HUES48 (cell line): ENCODE data around the gene TENM4.

ENCODE experiments used
- H3K27ac ChIP-seq: one replicate; pipeline ENCODE4 v1.7.0; 2013; ENCODE audit warnings: low read depth, low read length, inconsistent platforms
- H3K27me3 ChIP-seq: 2 replicates; pipeline ENCODE4 v1.6.1; 2013; ENCODE audit warnings: mild to moderate bottlenecking, low read length; ENCODE audit not compliant: control insufficient read depth, insufficient read depth
- H3K36me3 ChIP-seq: 2 replicates; pipeline ENCODE4 v1.6.1; 2013; ENCODE audit warnings: low read length; ENCODE audit not compliant: control insufficient read depth, insufficient read depth
- H3K4me1 ChIP-seq: 2 replicates; pipeline ENCODE4 v1.6.1; 2013; ENCODE audit warnings: mild to moderate bottlenecking, low read length; ENCODE audit not compliant: control insufficient read depth, insufficient read depth
- H3K4me3 ChIP-seq: 2 replicates; pipeline ENCODE4 v1.5.1; 2013; ENCODE audit warnings: mild to moderate bottlenecking, low read depth, low read length
- H3K9ac ChIP-seq: 2 replicates; pipeline ENCODE4 v1.6.1; 2013; ENCODE audit warnings: mild to moderate bottlenecking, low read depth, low read length, moderate library complexity
- H3K9me3 ChIP-seq: 2 replicates; pipeline ENCODE4 v1.6.1; 2013; ENCODE audit warnings: low read length; ENCODE audit not compliant: control insufficient read depth, insufficient read depth

Gene TENM4

GRCh38 chr11:79244798-79245197, 196.0 kb downstream of the TENM4 start:
- Histone ChIP-seq H3K4me1 (peaks cover 9% of the 10 kb centered on the region), H3K9ac (no peak overlapping the region), H3K4me3 (no peak overlapping the region), H3K27me3 (no peaks in the 10 kb centered on the region), H3K36me3 (no peaks in the 10 kb centered on the region), H3K27ac (no peak overlapping the region), H3K9me3 (no peaks in the 10 kb centered on the region)

DNA sequence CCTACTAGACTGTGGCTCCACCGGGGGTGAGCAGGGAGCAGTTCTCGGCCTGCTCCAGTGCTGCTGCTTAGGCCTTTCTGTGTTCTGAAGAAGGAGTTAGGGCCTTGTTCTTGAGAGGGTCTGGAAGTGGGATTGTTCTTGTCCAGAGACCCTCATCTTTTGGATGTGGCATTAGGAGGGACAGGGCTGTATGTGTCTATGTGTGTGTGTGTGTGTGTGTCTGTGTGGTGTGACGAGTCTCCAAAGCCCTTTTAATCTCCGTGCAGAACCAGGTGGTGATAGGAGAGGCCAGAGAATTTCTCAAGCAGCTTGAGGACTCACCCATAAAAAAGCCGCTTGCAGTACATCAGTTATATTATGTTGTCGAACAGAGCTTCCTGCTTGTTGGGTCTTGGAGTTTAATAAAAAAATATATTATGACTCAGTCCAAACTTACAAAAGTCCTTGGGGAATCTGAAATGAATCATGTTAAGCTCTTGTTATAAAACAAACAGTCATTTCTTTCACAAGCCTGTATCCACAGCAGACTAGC, 196.5 kb downstream of the TENM4 start:
- H3K9me3 ChIP-seq = no peaks in the 10 kb centered on the region
- no peaks in the 10 kb centered on the region for H3K27me3 ChIP-seq
- no peaks in the 10 kb centered on the region for H3K36me3 ChIP-seq
- no peak overlapping the region for H3K27ac ChIP-seq
- no peak overlapping the region for H3K9ac ChIP-seq
- peaks cover 9% of the 10 kb centered on the region for H3K4me1 ChIP-seq
- no peak overlapping the region for H3K4me3 ChIP-seq

DNA sequence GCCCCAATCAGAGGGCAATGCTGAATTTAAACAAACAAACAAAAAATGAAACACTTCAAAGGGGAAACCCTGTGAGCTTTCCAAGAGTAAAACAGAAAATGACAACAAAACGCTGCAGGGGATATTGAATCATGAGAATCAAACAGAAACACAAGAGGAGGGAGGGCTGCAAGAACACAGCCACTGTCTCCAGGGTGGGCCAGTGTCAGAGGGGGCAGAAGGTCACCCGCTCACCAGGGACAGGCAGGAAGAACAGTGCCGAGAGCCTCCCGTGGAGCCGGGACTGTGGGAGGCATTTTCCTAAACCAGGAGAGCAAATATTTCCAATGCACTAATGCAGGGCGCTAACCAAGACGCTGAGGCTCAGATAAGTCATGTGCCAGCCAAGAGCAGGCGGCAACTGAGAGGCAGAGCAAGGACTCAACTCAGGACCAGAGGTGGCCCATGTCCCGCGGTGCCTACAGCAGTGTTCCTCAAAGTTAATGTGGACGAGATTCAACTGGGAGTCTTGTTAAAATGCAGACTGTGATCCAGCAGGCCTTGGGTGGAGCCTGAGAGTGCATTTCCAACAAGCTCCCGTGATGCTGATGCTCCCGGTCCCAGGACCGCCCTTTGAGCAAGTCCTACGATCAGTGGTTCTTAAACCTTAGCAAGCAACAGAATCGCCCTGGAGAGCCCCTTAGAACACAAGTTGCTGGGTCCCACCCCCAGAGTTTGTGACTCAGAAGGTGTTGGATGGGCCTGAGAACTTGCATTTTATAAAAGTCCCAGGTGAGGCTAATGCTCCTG, 197.2 kb downstream of the TENM4 start:
- H3K27ac ChIP-seq = no peak overlapping the region
- H3K9ac ChIP-seq = no peak overlapping the region
- no peaks in the 10 kb centered on the region for H3K27me3 ChIP-seq
- H3K36me3 ChIP-seq = no peaks in the 10 kb centered on the region
- no peak overlapping the region for H3K4me3 ChIP-seq
- no peaks in the 10 kb centered on the region for H3K9me3 ChIP-seq
- peaks cover 9% of the 10 kb centered on the region for H3K4me1 ChIP-seq

DNA sequence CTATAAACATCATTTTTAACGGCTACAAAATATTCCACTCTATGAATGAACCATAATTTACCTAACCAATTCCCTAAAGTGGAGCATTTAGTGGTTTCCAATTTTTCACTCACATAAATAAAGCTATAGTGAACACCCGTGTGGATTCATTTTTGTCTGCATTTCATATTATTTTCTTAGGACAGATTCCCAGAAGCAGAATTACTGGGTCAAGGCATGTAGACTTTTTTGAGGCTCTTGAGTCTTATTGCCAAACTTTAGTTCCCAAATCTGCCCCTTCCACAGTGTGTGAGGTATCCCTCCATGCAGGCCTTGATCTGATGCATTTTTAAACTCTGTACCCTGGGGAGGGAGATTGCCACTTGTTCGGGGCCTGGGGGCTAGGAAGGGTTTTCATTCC, 198.2 kb downstream of the TENM4 start:
- Histone ChIP-seq H3K4me3 (no peak overlapping the region), H3K27ac (no peak overlapping the region)

GRCh38 chr11:79241852-79242241, 199.0 kb downstream of the TENM4 start:
- H3K4me3 ChIP-seq = no peak overlapping the region
- no peaks in the 10 kb centered on the region for H3K9me3 ChIP-seq
- H3K27me3 ChIP-seq = no peaks in the 10 kb centered on the region
- no peak overlapping the region for H3K9ac ChIP-seq
- no peak overlapping the region for H3K27ac ChIP-seq
- H3K4me1 ChIP-seq = peaks cover 9% of the 10 kb centered on the region
- no peaks in the 10 kb centered on the region for H3K36me3 ChIP-seq

More for the DNA sequence above, 198.2 kb downstream of the TENM4 start:
- Histone ChIP-seq H3K27me3 (no peaks in the 10 kb centered on the region), H3K9me3 (no peaks in the 10 kb centered on the region), H3K4me1 (peaks cover 9% of the 10 kb centered on the region), H3K36me3 (no peaks in the 10 kb centered on the region), H3K9ac (no peak overlapping the region)

DNA sequence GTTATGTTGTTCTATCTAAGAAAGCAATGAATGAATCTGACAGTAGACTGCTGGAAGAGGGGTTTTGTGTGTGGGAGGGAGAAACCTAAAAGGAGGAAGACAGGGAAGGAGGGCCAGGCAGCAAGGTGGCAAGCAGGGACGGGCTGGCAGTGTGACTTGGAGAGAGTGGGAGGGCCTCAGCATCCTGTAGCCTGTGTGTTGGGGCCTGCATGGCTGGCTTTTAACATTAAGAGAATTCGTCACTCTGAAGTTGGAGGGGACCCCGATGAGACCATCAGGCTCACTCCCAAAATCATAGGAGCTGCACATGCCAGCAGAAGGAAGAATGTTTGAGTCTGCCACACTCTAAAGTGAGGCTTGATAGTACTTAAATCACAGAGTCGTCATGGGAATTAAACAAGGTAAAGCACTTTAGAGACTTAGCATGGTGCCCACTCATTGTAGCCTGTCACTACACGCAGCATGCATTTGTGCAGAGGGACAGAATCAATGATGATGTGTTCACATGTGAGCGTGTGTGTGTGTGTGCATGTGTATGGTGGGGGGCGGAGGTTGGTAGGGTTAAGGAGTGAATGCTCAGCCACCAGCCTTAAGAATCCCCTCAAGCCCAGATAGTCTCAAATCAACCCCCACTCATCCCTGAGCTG, 199.5 kb downstream of the TENM4 start:
- H3K27me3 ChIP-seq = no peaks in the 10 kb centered on the region
- no peaks in the 10 kb centered on the region for H3K36me3 ChIP-seq
- no peak overlapping the region for H3K4me3 ChIP-seq
- no peak overlapping the region for H3K9ac ChIP-seq
- peaks cover 9% of the 10 kb centered on the region for H3K4me1 ChIP-seq
- H3K27ac ChIP-seq = no peak overlapping the region
- no peaks in the 10 kb centered on the region for H3K9me3 ChIP-seq

- 0 out of 2 replicates have a peak, but pooled peaks cover 1% of the 10 kb centered on the region for H3K4me1 ChIP-seq
- no peak overlapping the region for H3K4me3 ChIP-seq
- H3K27me3 ChIP-seq = no peaks in the 10 kb centered on the region
- H3K27ac ChIP-seq = no peak overlapping the region
- H3K9me3 ChIP-seq = no peaks in the 10 kb centered on the region
- no peaks in the 10 kb centered on the region for H3K36me3 ChIP-seq
- H3K9ac ChIP-seq = no peak overlapping the region
Observed at GRCh38 chr11:79237703-79238102, 203.1 kb downstream of the TENM4 start.

DNA sequence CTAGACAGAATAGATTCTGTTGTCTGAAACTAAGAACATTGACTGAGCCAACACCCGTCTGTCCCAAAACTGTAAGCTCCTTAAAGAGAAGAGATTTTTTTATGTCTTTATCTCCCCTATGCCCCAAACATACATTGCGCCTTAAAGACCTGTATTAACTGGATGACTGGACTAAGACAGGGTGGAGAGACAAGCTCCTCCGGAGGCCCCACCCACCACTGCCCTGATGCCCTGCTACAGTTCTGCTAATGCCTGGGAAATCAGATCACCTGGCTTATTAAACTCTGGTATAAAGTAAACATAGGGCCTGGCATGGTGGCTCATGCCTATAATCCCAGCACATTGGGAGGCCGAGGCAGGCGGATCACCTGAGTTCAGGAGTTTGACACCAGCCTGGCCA, 203.7 kb downstream of the TENM4 start:
- H3K36me3 ChIP-seq = no peaks in the 10 kb centered on the region
- no peaks in the 10 kb centered on the region for H3K4me1 ChIP-seq
- H3K27me3 ChIP-seq = no peaks in the 10 kb centered on the region
- H3K9ac ChIP-seq = no peak overlapping the region
- H3K9me3 ChIP-seq = no peaks in the 10 kb centered on the region
- no peak overlapping the region for H3K27ac ChIP-seq
- H3K4me3 ChIP-seq = no peak overlapping the region

- no peak overlapping the region for H3K4me3 ChIP-seq
- no peaks in the 10 kb centered on the region for H3K9me3 ChIP-seq
- H3K4me1 ChIP-seq = no peaks in the 10 kb centered on the region
- H3K9ac ChIP-seq = no peak overlapping the region
- H3K27me3 ChIP-seq = no peaks in the 10 kb centered on the region
- H3K27ac ChIP-seq = no peak overlapping the region
- no peaks in the 10 kb centered on the region for H3K36me3 ChIP-seq
Observed at GRCh38 chr11:79236541-79236971, 204.3 kb downstream of the TENM4 start.

- Histone ChIP-seq H3K4me3 (no peak overlapping the region), H3K4me1 (no peaks in the 10 kb centered on the region), H3K9ac (no peak overlapping the region), H3K27ac (no peak overlapping the region), H3K9me3 (no peaks in the 10 kb centered on the region), H3K27me3 (no peaks in the 10 kb centered on the region), H3K36me3 (no peaks in the 10 kb centered on the region)
Observed at GRCh38 chr11:79235696-79236095, 205.1 kb downstream of the TENM4 start.

DNA sequence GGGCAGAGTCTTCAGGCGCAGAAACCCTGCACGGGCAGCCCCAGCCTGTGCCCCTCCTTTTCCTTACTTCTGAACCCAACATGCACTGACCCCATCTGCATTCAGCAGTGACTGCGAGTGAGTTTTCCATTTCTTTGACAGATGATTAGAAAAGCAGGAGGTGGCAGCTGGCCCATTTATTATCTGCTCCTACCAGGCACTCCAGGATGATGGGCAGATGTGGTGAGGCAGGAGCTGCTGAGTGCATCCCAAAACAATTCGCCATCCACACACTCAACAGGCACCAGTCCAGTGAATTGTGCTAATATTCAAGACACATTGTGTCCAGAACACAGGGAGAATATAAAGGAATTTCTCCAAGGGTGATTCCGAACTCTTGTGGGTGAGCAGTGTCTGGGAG, 208.5 kb downstream of the TENM4 start:
- Histone ChIP-seq H3K9ac (no peak overlapping the region), H3K4me1 (peaks cover 8% of the 10 kb centered on the region; the same call in 1 of the 2 replicates), H3K27ac (no peak overlapping the region), H3K27me3 (no peaks in the 10 kb centered on the region), H3K9me3 (no peaks in the 10 kb centered on the region), H3K4me3 (no peak overlapping the region), H3K36me3 (no peaks in the 10 kb centered on the region)
